Liver (tissue), 9 donors: ENCODE results near the gene MED26. TPM values are rescaled to one million over a fixed set of nuclear protein-coding genes. Genes with fewer than 3 reads are reported as not detected.

Experiments used
- DNase-seq: peaks from one replicate; pipeline ENCODE4 v3.0.0-alpha.2; 2017; ENCODE audit warnings: low spot score
- H3K27ac ChIP-seq, 2 donors: one replicate each; pipeline ENCODE4 v1.7.0; 2013; ENCODE audit warnings: inconsistent platforms in 2 of 2, low read length in 2 of 2, control low read depth in 1 of 2, low read depth in 1 of 2, mild to moderate bottlenecking in 1 of 2
- H3K27me3 ChIP-seq, 4 donors: one replicate each; pipeline versions ENCODE4 v1.6.1 to v1.7.0; 2013; ENCODE audit warnings: low read length in 3 of 4, inconsistent platforms in 1 of 4, mild to moderate bottlenecking in 1 of 4, moderate library complexity in 1 of 4; ENCODE audit not compliant: control insufficient read depth in 4 of 4, insufficient read depth in 4 of 4
- H3K36me3 ChIP-seq, 4 donors: one replicate each; pipeline versions ENCODE4 v1.6.1 to v1.7.0; 2013; ENCODE audit warnings: low read length in 3 of 4, mild to moderate bottlenecking in 3 of 4, low read depth in 1 of 4, moderate library complexity in 1 of 4; ENCODE audit not compliant: control insufficient read depth in 4 of 4, insufficient read depth in 3 of 4
- H3K4me1 ChIP-seq, 4 donors: one replicate each; pipeline versions ENCODE4 v1.6.1 to v1.7.0; 2013; ENCODE audit warnings: low read length in 3 of 4, mild to moderate bottlenecking in 3 of 4, moderate library complexity in 1 of 4; ENCODE audit not compliant: control insufficient read depth in 4 of 4, insufficient read depth in 4 of 4
- H3K4me3 ChIP-seq, 3 donors: one replicate each; pipeline versions ENCODE4 v1.6.1 to v1.7.0; 2013; ENCODE audit warnings: low read length in 3 of 3, control low read depth in 1 of 3, low read depth in 1 of 3, mild to moderate bottlenecking in 1 of 3
- H3K9ac ChIP-seq, 2 donors: one replicate each; pipeline ENCODE4 v1.7.0; 2013; ENCODE audit warnings: low read length in 2 of 2, mild to moderate bottlenecking in 2 of 2, moderate library complexity in 2 of 2, control low read depth in 1 of 2, low read depth in 1 of 2
- H3K9me3 ChIP-seq, 4 donors: one replicate each; pipeline versions ENCODE4 v1.6.1 to v1.7.0; 2013; ENCODE audit warnings: low read length in 3 of 4; ENCODE audit not compliant: control insufficient read depth in 4 of 4
- EGR1 ChIP-seq, 2 donors: IDR thresholded peaks; 2 replicates each; pipeline ENCODE4 v1.6.1; 2016 to 2018; ENCODE audit warnings: antibody characterized with exemption in 2 of 2, low read depth in 2 of 2
- FOXA1 ChIP-seq: IDR thresholded peaks from 2 replicates; pipeline ENCODE4 v1.6.1; 2016; ENCODE audit warnings: antibody characterized with exemption
- FOXA2 ChIP-seq: IDR thresholded peaks from 2 replicates; pipeline ENCODE4 v1.6.1; 2016; ENCODE audit warnings: antibody characterized with exemption
- GABPA ChIP-seq, 2 donors: IDR thresholded peaks in 1 of 2; conservative IDR thresholded peaks in 1 of 2; 2 replicates each; pipeline ENCODE4 v1.6.1; 2016; ENCODE audit warnings: antibody characterized with exemption in 2 of 2, mild to moderate bottlenecking in 1 of 2, moderate library complexity in 1 of 2
- HNF4A ChIP-seq, 2 donors: conservative IDR thresholded peaks; 2 replicates each; pipeline ENCODE4 v1.6.1; 2016; ENCODE audit warnings: antibody characterized with exemption in 2 of 2, mild to moderate bottlenecking in 2 of 2
- HNF4G ChIP-seq: IDR thresholded peaks from 2 replicates; pipeline ENCODE4 v1.6.1; 2016; ENCODE audit warnings: antibody characterized with exemption
- JUND ChIP-seq, 2 donors: IDR thresholded peaks; 2 replicates each; pipeline ENCODE4 v1.6.1; 2016; ENCODE audit warnings: antibody characterized with exemption in 2 of 2
- NR2F2 ChIP-seq: IDR thresholded peaks from 2 replicates; pipeline ENCODE4 v1.6.1; 2016; ENCODE audit warnings: antibody characterized with exemption
- RAD21 ChIP-seq, 2 donors: IDR thresholded peaks; 2 replicates each; pipeline ENCODE4 v1.6.1; 2016; ENCODE audit warnings: antibody characterized with exemption in 2 of 2, mild to moderate bottlenecking in 2 of 2
- SP1 ChIP-seq: IDR thresholded peaks from 2 replicates; pipeline ENCODE4 v1.6.1; 2018; ENCODE audit warnings: antibody characterized with exemption, mild to moderate bottlenecking
- YY1 ChIP-seq: IDR thresholded peaks from 2 replicates; pipeline ENCODE4 v1.6.1; 2016; ENCODE audit warnings: antibody characterized with exemption, mild to moderate bottlenecking
- ZBTB33 ChIP-seq: IDR thresholded peaks from 2 replicates; pipeline ENCODE4 v1.6.1; 2016; ENCODE audit warnings: antibody characterized with exemption
- WGBS: extraction: QIAGEN DNeasy Blood & Tissue Kit; methylation state at CpG from one replicate; pipeline ENCODE4 v1.1.7; 2013; 5-methylcytosine and 5-hydroxymethylcytosine counted together
- polyA plus RNA-seq, 2 donors: library from polyadenylated mRNA; stranded (reverse) in 1 of 2; unstranded in 1 of 2; fragments of 200-250 nt in 1 of 2; fragments of >200 nt in 1 of 2; fragmentation: Nextera tagmentation in 1 of 2; extraction: Ambion mirVana in 1 of 2; gene quantifications; one replicate each; pipeline versions ENCODE4 v1.2.1 to v1.2.3, GENCODE V29; 2013 to 2015
- total RNA-seq, 2 donors: library from RNA; depleted of rRNA; stranded (reverse); fragments of >200 nt; gene quantifications; one replicate each; pipeline ENCODE4 v1.2.3, GENCODE V29; 2014
- TF ChIP-seq, protein P1 (sequence below): fragments of 150-350 bp; IDR thresholded peaks from 2 replicates; pipeline ENCODE4 v1.5.1; 2017; ENCODE audit warnings: improper control_type of control experiment, low read depth, low read length; ENCODE audit not compliant: missing input control
- TF ChIP-seq, protein P2 (sequence below): IDR thresholded peaks from 2 replicates; pipeline ENCODE4 v1.6.1; 2016; ENCODE audit warnings: antibody characterized with exemption
- TF ChIP-seq, protein P3 (sequence below): IDR thresholded peaks from 2 replicates; pipeline ENCODE4 v1.6.1; 2016; ENCODE audit warnings: antibody characterized with exemption
- TF ChIP-seq, protein P4 (sequence below): IDR thresholded peaks from 2 replicates; pipeline ENCODE4 v1.6.1; 2016; ENCODE audit warnings: antibody characterized with exemption, mild to moderate bottlenecking
- donor health status: healthy.
- donor health status: healthy.
- donor health status: healthy.
- donor health status: healthy.
- donor health status: healthy.

The MED26 gene
- total and polyA plus RNA-seq, 4 donors: 1.5 to 3.8 (median 3.2) TPM

- peaks cover 4 to 28% (median 21%) of the 10 kb centered on the region in 4 donors for H3K4me1 ChIP-seq
- H3K9me3 ChIP-seq: no peaks in the 10 kb centered on the region
- no peak overlapping the region for H3K27ac ChIP-seq
- WGBS: 91% methylated on average over 25 of the region's 25 CpGs
- H3K4me3 ChIP-seq: no peak overlapping the region
- DNase-seq: no peak
- TF ChIP-seq HNF4G (no peak), JUND (IDR thresholded peaks at IDR 0.05) (no peak), HNF4A (conservative IDR thresholded peaks at IDR 0.05) (no peak), NR2F2 (no peak), RAD21 (IDR thresholded peaks at IDR 0.05) (no peak), FOXA1 (no peak), YY1 (no peak), FOXA2 (no peak), SP1 (no peak), ZBTB33 (no peak), GABPA (IDR thresholded peaks at IDR 0.05 in 1 of 2, conservative IDR thresholded peaks at IDR 0.05 in 1 of 2) (no peak)
- TF ChIP-seq, protein P1, sequence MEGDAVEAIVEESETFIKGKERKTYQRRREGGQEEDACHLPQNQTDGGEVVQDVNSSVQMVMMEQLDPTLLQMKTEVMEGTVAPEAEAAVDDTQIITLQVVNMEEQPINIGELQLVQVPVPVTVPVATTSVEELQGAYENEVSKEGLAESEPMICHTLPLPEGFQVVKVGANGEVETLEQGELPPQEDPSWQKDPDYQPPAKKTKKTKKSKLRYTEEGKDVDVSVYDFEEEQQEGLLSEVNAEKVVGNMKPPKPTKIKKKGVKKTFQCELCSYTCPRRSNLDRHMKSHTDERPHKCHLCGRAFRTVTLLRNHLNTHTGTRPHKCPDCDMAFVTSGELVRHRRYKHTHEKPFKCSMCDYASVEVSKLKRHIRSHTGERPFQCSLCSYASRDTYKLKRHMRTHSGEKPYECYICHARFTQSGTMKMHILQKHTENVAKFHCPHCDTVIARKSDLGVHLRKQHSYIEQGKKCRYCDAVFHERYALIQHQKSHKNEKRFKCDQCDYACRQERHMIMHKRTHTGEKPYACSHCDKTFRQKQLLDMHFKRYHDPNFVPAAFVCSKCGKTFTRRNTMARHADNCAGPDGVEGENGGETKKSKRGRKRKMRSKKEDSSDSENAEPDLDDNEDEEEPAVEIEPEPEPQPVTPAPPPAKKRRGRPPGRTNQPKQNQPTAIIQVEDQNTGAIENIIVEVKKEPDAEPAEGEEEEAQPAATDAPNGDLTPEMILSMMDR: no peak
- TF ChIP-seq, protein P2, sequence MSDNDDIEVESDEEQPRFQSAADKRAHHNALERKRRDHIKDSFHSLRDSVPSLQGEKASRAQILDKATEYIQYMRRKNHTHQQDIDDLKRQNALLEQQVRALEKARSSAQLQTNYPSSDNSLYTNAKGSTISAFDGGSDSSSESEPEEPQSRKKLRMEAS: no peak
- TF ChIP-seq, protein P3, sequence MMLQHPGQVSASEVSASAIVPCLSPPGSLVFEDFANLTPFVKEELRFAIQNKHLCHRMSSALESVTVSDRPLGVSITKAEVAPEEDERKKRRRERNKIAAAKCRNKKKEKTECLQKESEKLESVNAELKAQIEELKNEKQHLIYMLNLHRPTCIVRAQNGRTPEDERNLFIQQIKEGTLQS: no peak
- H3K27me3 ChIP-seq: no peaks in the 10 kb centered on the region
- no peak overlapping the region for H3K9ac ChIP-seq
- H3K36me3 ChIP-seq: peaks cover 42 to 80% (median 53%) of the 10 kb centered on the region in 4 donors
Observed at GRCh38 chr19:16529466-16530144, 98.4 kb downstream of the MED26 start.

DNA sequence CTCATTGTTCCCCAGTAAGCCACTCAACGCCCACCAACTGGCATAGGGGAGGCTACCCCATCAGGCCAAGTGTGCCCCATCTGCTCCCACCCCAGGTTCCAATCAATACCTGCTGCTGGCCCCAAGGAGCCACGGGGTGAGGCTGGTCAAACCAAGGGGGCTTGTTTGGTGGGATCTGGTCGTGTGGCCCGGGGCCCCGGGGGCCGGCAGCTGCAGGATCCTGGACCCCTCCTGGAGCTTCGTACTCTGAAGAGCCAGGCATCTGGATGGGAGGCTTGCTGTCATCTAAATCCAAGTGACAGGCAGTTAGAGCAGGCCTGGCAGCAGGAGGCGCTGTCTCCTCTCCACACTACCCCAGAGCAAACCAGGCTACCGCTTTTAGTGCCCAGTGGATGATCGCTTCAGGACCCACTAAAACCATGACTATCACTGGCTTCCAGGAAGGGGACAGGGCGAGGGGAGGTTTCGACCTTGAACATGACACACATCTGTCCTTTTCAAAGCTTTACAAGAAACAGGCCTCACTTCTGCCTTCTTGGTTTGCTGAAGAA, 100.0 kb downstream of the MED26 start:
- TF ChIP-seq HNF4G: no peak
- TF ChIP-seq, protein P2: no peak
- TF ChIP-seq, protein P3: no peak
- no peak for TF ChIP-seq NR2F2
- TF ChIP-seq, protein P1: peak; percentile 23
- no peak for TF ChIP-seq SP1
- TF ChIP-seq, protein P4, sequence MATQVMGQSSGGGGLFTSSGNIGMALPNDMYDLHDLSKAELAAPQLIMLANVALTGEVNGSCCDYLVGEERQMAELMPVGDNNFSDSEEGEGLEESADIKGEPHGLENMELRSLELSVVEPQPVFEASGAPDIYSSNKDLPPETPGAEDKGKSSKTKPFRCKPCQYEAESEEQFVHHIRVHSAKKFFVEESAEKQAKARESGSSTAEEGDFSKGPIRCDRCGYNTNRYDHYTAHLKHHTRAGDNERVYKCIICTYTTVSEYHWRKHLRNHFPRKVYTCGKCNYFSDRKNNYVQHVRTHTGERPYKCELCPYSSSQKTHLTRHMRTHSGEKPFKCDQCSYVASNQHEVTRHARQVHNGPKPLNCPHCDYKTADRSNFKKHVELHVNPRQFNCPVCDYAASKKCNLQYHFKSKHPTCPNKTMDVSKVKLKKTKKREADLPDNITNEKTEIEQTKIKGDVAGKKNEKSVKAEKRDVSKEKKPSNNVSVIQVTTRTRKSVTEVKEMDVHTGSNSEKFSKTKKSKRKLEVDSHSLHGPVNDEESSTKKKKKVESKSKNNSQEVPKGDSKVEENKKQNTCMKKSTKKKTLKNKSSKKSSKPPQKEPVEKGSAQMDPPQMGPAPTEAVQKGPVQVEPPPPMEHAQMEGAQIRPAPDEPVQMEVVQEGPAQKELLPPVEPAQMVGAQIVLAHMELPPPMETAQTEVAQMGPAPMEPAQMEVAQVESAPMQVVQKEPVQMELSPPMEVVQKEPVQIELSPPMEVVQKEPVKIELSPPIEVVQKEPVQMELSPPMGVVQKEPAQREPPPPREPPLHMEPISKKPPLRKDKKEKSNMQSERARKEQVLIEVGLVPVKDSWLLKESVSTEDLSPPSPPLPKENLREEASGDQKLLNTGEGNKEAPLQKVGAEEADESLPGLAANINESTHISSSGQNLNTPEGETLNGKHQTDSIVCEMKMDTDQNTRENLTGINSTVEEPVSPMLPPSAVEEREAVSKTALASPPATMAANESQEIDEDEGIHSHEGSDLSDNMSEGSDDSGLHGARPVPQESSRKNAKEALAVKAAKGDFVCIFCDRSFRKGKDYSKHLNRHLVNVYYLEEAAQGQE: no peak
- TF ChIP-seq RAD21 (IDR thresholded peaks at IDR 0.05): peak in 1 of 2 donors; percentile 67
- no peak for TF ChIP-seq EGR1 (IDR thresholded peaks at IDR 0.05; ENCODE audit: low read depth in 2 of 2)
- TF ChIP-seq FOXA1: no peak
- no peak for TF ChIP-seq ZBTB33
- TF ChIP-seq HNF4A (conservative IDR thresholded peaks at IDR 0.05): no peak
- Histone ChIP-seq H3K27me3 (no peaks in the 10 kb centered on the region), H3K27ac (no peak overlapping the region), H3K36me3 (peaks cover 46 to 74% (median 55%) of the 10 kb centered on the region in 4 donors), H3K4me1 (peaks cover 4 to 28% (median 21%) of the 10 kb centered on the region in 4 donors), H3K9me3 (no peaks in the 10 kb centered on the region), H3K9ac (no peak overlapping the region), H3K4me3 (no peak overlapping the region)
- 94% methylated on average over 12 of the region's 12 CpGs for WGBS
- DNase-seq: no peak
